NCI-H187 (cell line): Measurements from ENCODE around the gene PROC.
"Not testable (repeated sequence)": the region's sequence is repeated elsewhere in the genome, so short reads cannot be mapped to it uniquely, and the experiment has no call there.

Experiments
- DNase-seq, 2 experiments: peaks; one replicate each; lab custom pipeline; 2025; lab: John Stamatoyannopoulos, UW

PROC gene

DNA sequence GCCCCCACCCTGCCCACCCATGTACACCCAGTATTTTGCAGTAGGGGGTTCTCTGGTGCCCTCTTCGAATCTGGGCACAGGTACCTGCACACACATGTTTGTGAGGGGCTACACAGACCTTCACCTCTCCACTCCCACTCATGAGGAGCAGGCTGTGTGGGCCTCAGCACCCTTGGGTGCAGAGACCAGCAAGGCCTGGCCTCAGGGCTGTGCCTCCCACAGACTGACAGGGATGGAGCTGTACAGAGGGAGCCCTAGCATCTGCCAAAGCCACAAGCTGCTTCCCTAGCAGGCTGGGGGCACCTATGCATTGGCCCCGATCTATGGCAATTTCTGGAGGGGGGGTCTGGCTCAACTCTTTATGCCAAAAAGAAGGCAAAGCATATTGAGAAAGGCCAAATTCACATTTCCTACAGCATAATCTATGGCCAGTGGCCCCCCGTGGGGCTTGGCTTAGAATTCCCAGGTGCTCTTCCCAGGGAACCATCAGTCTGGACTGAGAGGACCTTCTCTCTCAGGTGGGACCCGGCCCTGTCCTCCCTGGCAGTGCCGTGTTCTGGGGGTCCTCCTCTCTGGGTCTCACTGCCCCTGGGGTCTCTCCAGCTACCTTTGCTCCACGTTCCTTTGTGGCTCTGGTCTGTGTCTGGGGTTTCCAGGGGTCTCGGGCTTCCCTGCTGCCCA, 9.3 kb downstream of the PROC start:
- DNase-seq, result no peak

DNA sequence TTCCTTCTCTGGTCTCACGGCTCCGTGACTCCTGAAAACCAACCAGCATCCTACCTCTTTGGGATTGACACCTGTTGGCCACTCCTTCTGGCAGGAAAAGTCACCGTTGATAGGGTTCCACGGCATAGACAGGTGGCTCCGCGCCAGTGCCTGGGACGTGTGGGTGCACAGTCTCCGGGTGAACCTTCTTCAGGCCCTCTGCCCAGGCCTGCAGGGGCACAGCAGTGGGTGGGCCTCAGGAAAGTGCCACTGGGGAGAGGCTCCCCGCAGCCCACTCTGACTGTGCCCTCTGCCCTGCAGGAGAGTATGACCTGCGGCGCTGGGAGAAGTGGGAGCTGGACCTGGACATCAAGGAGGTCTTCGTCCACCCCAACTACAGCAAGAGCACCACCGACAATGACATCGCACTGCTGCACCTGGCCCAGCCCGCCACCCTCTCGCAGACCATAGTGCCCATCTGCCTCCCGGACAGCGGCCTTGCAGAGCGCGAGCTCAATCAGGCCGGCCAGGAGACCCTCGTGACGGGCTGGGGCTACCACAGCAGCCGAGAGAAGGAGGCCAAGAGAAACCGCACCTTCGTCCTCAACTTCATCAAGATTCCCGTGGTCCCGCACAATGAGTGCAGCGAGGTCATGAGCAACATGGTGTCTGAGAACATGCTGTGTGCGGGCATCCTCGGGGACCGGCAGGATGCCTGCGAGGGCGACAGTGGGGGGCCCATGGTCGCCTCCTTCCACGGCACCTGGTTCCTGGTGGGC, 10.0 kb downstream of the PROC start:
- no peak for DNase-seq

- no peak for DNase-seq
Measured at GRCh38 chr2:127428815-127429109, 10.5 kb downstream of the PROC start.

- DNase-seq, result no peak
Measured at GRCh38 chr2:127429291-127429690, 11.1 kb downstream of the PROC start.

DNA sequence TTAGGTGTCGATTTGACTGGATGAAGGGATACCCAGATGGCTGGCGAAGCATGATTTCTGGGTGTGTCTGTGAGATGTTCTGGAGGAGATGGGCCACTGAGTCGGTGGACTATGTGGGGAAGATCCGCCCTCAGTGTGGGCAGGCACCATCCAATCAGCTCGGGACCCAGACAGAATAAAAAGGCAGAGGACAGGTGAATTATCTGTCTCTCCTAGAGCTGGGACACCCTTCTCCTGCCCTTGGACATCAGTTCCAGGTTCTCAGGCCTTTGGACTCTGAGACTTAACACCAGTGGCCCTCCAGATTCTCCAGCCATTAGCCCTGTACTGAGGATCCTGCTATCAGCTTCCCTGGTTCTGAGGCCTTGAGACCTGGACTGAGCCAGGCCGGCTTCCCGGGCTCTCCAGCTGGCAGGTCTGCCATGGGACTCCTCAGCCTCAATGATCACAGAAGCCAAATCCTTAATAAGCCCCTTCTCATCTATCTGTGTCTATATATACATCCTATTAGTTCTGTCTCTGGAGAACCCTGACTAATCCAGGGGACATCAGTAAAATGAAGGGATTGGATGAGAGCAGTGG, 11.7 kb downstream of the PROC start:
- no peak for DNase-seq

- DNase-seq, result no peak
Measured at GRCh38 chr2:127431408-127432023, 13.3 kb downstream of the PROC start.

DNA sequence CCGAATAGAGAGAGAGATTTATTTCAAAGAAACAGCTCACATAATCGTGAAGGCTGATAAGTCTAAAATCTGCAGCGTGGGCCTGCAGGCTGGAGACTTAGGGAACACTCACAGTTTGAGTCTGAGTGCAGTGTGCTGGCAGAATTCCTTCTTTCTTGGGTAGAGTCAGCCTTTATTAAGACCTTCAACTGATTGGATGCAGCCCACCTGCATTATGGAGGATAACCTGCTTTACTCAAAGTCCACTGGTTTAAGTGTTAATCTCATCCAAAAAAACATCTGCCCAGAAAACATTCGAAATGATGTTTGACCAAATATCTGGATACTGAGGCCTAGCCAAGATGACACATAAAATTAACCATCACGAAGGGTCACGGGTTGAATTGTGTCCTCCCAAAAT, 16.3 kb downstream of the PROC start:
- DNase-seq, result no peak

- DNase-seq, result no peak
Measured at GRCh38 chr2:127437056-127437455, 18.8 kb downstream of the PROC start.

GRCh38 chr2:127437781-127438726, 19.8 kb downstream of the PROC start:
- DNase-seq, result no peak

DNA sequence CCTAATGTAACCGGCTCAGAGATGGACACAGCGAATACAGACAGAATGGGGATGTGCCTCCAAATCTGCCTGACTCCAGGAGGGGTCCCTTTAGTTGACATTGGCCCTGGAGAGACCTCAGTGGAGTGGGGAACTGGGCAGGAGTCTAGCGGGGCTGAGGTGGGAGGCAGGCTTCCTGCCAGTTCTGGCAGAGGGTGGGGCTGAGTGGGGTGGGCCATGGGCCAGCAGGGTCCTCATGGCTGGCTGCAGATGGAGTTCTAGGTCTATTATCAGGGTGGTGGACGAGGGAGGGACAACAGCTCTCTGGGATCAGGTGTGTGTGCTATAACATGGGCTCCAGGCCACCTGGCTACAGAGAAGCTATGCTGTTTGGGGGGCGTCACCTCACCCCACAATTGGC, 21.1 kb downstream of the PROC start:
- no peak for DNase-seq

DNA sequence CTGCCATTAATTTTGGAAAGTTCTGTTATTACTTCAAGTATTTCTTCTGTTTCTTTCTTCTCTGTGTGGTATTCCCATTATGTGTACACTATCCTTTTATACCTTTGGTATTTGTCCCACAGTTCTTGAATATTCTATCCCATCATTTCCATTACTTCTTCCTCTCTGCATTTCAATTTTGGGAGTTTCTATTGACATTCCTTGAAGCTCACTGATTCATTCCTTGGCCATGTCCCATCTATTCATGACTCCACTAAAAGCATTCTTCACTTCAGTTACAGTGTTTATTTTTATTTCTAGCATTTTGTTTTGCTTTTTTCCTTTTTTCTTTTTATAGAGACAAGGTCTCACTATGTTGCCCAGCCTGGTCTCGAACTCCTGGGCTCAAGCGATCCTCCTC, 30.3 kb downstream of the PROC start:
- DNase-seq, result no peak

- no peak for DNase-seq
Measured at GRCh38 chr2:127449414-127449813, 31.2 kb downstream of the PROC start.

DNA sequence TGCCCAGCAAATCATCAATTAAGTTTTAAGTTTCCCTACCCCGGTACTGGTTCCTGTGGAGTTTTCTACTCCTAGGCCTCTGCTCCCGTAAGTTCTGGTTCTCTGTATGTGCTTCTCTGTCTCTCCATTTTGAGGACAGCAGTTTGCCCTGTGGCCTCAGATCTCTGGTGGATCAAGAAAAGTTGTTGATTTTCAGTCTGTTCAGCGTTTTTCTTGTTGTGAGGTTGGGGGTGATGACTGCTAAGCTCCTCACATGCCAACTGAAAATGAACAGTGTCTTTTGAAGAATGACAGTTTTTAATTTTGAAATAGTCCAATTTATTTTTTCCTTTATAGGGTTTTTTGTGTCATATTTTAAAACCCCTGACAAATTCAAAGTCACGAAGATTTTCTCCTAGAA, 31.7 kb downstream of the PROC start:
- no peak for DNase-seq

DNA sequence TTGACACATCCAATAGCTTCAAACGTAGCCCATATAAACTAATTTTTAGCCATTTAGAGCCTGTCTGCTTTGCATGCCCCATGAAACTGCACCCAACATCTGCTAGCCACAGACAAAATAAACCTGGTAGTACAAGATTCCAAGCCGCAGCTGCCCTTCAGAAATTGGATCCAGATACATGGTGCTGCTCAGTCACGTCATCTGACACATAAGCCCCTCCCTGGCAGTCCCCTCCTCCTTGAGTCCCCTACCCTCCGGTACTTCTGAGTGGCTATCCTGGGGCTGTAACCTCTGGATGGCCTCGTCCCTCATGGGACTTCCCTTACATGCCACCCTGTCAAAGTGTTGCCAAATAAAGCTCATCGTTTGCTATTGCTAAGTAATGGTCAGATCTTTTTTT, 33.8 kb downstream of the PROC start:
- DNase-seq, result no peak

GRCh38 chr2:127452423-127452822, 34.2 kb downstream of the PROC start:
- DNase-seq, result not testable (repeated sequence)

GRCh38 chr2:127453013-127453391, 34.8 kb downstream of the PROC start:
- DNase-seq, result no peak

DNA sequence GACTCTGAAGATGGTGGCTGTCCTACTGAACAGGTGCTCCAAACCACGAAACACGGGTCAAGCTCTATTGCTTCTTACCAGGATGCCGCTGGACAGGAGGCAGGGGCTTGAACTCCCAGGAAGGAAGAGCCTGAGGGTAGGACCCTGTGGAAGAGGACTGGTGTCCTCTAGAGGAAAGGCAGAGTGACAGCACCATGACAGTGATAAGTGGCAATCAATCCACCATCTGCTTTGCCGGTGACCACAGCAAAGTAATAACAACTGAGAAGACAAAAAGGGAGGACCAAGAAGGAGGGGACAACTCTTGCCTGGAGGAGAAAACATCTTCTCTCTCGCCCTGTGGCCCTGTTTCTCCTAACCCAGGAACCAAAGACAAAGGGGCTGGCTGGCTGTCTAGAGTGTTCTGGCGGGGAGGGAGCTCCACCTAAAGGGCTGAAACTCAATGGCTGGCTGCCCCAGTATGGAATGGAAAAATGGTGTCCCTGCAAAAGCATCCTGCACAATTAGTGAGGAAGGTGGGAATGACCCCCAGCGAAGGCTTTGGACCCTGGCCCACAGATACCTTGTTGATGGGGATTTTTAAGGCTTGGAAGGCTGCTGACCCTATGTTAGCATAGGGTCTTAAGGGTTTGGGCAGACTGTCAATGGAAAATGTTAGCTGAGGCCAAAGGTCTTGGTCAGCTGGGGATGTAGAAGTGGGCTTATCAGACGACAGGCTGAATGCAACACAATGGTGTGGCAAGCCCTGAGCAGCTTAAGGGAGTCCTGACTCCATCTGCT, 35.4 kb downstream of the PROC start:
- DNase-seq, result no peak

GRCh38 chr2:127454595-127455565, 36.7 kb downstream of the PROC start:
- no peak for DNase-seq

DNA sequence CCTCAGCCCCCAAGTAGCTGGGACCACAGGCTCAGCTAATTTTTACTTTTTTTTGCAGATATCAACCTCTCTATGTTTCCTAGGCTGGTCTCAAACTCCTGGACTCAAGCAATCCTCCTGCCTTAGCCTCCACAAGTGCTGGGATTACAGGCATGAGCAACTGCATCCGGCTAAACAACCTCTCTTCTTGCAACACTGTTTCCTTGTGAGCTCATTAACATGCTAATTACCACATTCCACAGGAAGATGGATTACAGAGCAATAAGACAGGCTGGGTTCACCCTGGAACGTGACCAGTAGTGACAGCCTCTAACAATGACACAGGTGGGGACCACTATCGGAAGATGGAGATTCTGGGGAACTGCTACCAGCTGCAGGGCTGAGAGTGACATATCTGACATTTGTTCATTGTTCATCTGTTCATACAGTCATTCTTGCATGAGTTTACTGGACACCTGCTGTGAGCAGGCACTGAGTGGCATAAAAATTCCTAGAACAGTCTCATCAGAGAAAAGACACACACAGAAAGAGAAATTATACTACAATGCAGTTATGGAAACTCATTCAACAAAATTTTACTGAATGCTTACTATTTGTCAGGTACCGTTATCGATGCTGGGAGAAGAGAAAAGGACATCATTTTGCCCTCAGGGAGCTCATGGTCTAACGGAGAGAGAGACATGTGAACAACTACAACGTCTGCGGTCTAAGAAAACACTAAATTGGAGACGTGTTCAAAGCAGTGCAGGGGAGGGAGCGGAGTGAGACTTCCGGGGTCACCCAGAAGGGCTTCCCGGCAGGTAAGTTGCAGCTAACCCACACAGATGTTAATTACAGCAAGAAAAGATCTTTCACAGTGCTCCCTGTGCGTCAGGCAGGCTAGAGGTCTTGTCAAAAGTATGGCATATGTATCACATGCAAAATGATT, 37.6 kb downstream of the PROC start:
- DNase-seq, result no peak
